Liver (tissue), 9 donors: ENCODE measurements around the gene GDF11. TPM values are rescaled to one million over a fixed set of nuclear protein-coding genes. Genes with fewer than 3 reads are reported as not detected.

Experiments used
- DNase-seq: peaks from one replicate; pipeline ENCODE4 v3.0.0-alpha.2; 2017; ENCODE audit warnings: low spot score
- H3K27ac ChIP-seq, 2 donors: one replicate each; pipeline ENCODE4 v1.7.0; 2013; ENCODE audit warnings: inconsistent platforms in 2 of 2, low read length in 2 of 2, control low read depth in 1 of 2, low read depth in 1 of 2, mild to moderate bottlenecking in 1 of 2
- H3K27me3 ChIP-seq, 4 donors: one replicate each; pipeline versions ENCODE4 v1.6.1 to v1.7.0; 2013; ENCODE audit warnings: low read length in 3 of 4, inconsistent platforms in 1 of 4, mild to moderate bottlenecking in 1 of 4, moderate library complexity in 1 of 4; ENCODE audit not compliant: control insufficient read depth in 4 of 4, insufficient read depth in 4 of 4
- H3K36me3 ChIP-seq, 4 donors: one replicate each; pipeline versions ENCODE4 v1.6.1 to v1.7.0; 2013; ENCODE audit warnings: low read length in 3 of 4, mild to moderate bottlenecking in 3 of 4, low read depth in 1 of 4, moderate library complexity in 1 of 4; ENCODE audit not compliant: control insufficient read depth in 4 of 4, insufficient read depth in 3 of 4
- H3K4me1 ChIP-seq, 4 donors: one replicate each; pipeline versions ENCODE4 v1.6.1 to v1.7.0; 2013; ENCODE audit warnings: low read length in 3 of 4, mild to moderate bottlenecking in 3 of 4, moderate library complexity in 1 of 4; ENCODE audit not compliant: control insufficient read depth in 4 of 4, insufficient read depth in 4 of 4
- H3K4me3 ChIP-seq, 3 donors: one replicate each; pipeline versions ENCODE4 v1.6.1 to v1.7.0; 2013; ENCODE audit warnings: low read length in 3 of 3, control low read depth in 1 of 3, low read depth in 1 of 3, mild to moderate bottlenecking in 1 of 3
- H3K9ac ChIP-seq, 2 donors: one replicate each; pipeline ENCODE4 v1.7.0; 2013; ENCODE audit warnings: low read length in 2 of 2, mild to moderate bottlenecking in 2 of 2, moderate library complexity in 2 of 2, control low read depth in 1 of 2, low read depth in 1 of 2
- H3K9me3 ChIP-seq, 4 donors: one replicate each; pipeline versions ENCODE4 v1.6.1 to v1.7.0; 2013; ENCODE audit warnings: low read length in 3 of 4; ENCODE audit not compliant: control insufficient read depth in 4 of 4
- EGR1 ChIP-seq, 2 donors: IDR thresholded peaks; 2 replicates each; pipeline ENCODE4 v1.6.1; 2016 to 2018; ENCODE audit warnings: antibody characterized with exemption in 2 of 2, low read depth in 2 of 2
- FOXA1 ChIP-seq: IDR thresholded peaks from 2 replicates; pipeline ENCODE4 v1.6.1; 2016; ENCODE audit warnings: antibody characterized with exemption
- FOXA2 ChIP-seq: IDR thresholded peaks from 2 replicates; pipeline ENCODE4 v1.6.1; 2016; ENCODE audit warnings: antibody characterized with exemption
- GABPA ChIP-seq, 2 donors: IDR thresholded peaks in 1 of 2; conservative IDR thresholded peaks in 1 of 2; 2 replicates each; pipeline ENCODE4 v1.6.1; 2016; ENCODE audit warnings: antibody characterized with exemption in 2 of 2, mild to moderate bottlenecking in 1 of 2, moderate library complexity in 1 of 2
- HNF4A ChIP-seq, 2 donors: conservative IDR thresholded peaks; 2 replicates each; pipeline ENCODE4 v1.6.1; 2016; ENCODE audit warnings: antibody characterized with exemption in 2 of 2, mild to moderate bottlenecking in 2 of 2
- HNF4G ChIP-seq: IDR thresholded peaks from 2 replicates; pipeline ENCODE4 v1.6.1; 2016; ENCODE audit warnings: antibody characterized with exemption
- JUND ChIP-seq, 2 donors: IDR thresholded peaks; 2 replicates each; pipeline ENCODE4 v1.6.1; 2016; ENCODE audit warnings: antibody characterized with exemption in 2 of 2
- NR2F2 ChIP-seq: IDR thresholded peaks from 2 replicates; pipeline ENCODE4 v1.6.1; 2016; ENCODE audit warnings: antibody characterized with exemption
- RAD21 ChIP-seq, 2 donors: IDR thresholded peaks; 2 replicates each; pipeline ENCODE4 v1.6.1; 2016; ENCODE audit warnings: antibody characterized with exemption in 2 of 2, mild to moderate bottlenecking in 2 of 2
- RXRA ChIP-seq, 2 donors: IDR thresholded peaks; 2 replicates each; pipeline ENCODE4 v1.6.1; 2017 to 2018; ENCODE audit warnings: antibody characterized with exemption in 2 of 2, mild to moderate bottlenecking in 1 of 2
- SP1 ChIP-seq: IDR thresholded peaks from 2 replicates; pipeline ENCODE4 v1.6.1; 2018; ENCODE audit warnings: antibody characterized with exemption, mild to moderate bottlenecking
- TAF1 ChIP-seq: conservative IDR thresholded peaks from 2 replicates; pipeline ENCODE4 v1.6.1; 2016; ENCODE audit warnings: antibody characterized with exemption, mild to moderate bottlenecking
- YY1 ChIP-seq: IDR thresholded peaks from 2 replicates; pipeline ENCODE4 v1.6.1; 2016; ENCODE audit warnings: antibody characterized with exemption, mild to moderate bottlenecking
- WGBS: extraction: QIAGEN DNeasy Blood & Tissue Kit; methylation state at CpG from one replicate; pipeline ENCODE4 v1.1.7; 2013; 5-methylcytosine and 5-hydroxymethylcytosine counted together
- polyA plus RNA-seq, 2 donors: library from polyadenylated mRNA; stranded (reverse) in 1 of 2; unstranded in 1 of 2; fragments of 200-250 nt in 1 of 2; fragments of >200 nt in 1 of 2; fragmentation: Nextera tagmentation in 1 of 2; extraction: Ambion mirVana in 1 of 2; gene quantifications; one replicate each; pipeline versions ENCODE4 v1.2.1 to v1.2.3, GENCODE V29; 2013 to 2015
- total RNA-seq, 2 donors: library from RNA; depleted of rRNA; stranded (reverse); fragments of >200 nt; gene quantifications; one replicate each; pipeline ENCODE4 v1.2.3, GENCODE V29; 2014
- TF ChIP-seq, protein P1 (sequence below): IDR thresholded peaks from 2 replicates; pipeline ENCODE4 v1.6.1; 2016; ENCODE audit warnings: antibody characterized with exemption
- TF ChIP-seq, protein P2 (sequence below): IDR thresholded peaks from 2 replicates; pipeline ENCODE4 v1.6.1; 2016; ENCODE audit warnings: antibody characterized with exemption
- TF ChIP-seq, protein P3 (sequence below): IDR thresholded peaks from 2 replicates; pipeline ENCODE4 v1.6.1; 2016; ENCODE audit warnings: antibody characterized with exemption, mild to moderate bottlenecking
- TF ChIP-seq, protein P4 (sequence below): fragments of 150-350 bp; IDR thresholded peaks from 2 replicates; pipeline ENCODE4 v1.5.1; 2017; ENCODE audit warnings: improper control_type of control experiment, low read depth, low read length; ENCODE audit not compliant: missing input control
- TF ChIP-seq, protein P5 (sequence below): IDR thresholded peaks from 2 replicates; pipeline ENCODE4 v1.6.1; 2016; ENCODE audit warnings: antibody characterized with exemption
- donor health status: healthy.
- donor health status: healthy.
- donor health status: healthy.
- donor health status: healthy.
- donor health status: healthy.

Gene GDF11
- total and polyA plus RNA-seq, 4 donors: 0.40 to 5.0 (median 0.70) TPM

GRCh38 chr12:55788546-55788945 is 45.6 kb downstream of the GDF11 start:
- no peak overlapping the region for H3K27ac ChIP-seq
- WGBS: 96% methylated on average over 7 of the region's 7 CpGs
- no peaks in the 10 kb centered on the region for H3K9me3 ChIP-seq
- H3K4me1 ChIP-seq: no peaks in the 10 kb centered on the region
- H3K4me3 ChIP-seq: no peak overlapping the region
- no peak for DNase-seq
- TF ChIP-seq JUND (IDR thresholded peaks at IDR 0.05) (no peak), FOXA2 (no peak), FOXA1 (no peak), SP1 (no peak), HNF4G (no peak), NR2F2 (no peak), HNF4A (conservative IDR thresholded peaks at IDR 0.05) (no peak), RXRA (IDR thresholded peaks at IDR 0.05) (no peak), TAF1 (no peak)
- TF ChIP-seq, protein P1, sequence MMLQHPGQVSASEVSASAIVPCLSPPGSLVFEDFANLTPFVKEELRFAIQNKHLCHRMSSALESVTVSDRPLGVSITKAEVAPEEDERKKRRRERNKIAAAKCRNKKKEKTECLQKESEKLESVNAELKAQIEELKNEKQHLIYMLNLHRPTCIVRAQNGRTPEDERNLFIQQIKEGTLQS: no peak
- no peaks in the 10 kb centered on the region for H3K27me3 ChIP-seq
- no peak overlapping the region for H3K9ac ChIP-seq
- H3K36me3 ChIP-seq: peaks cover 10 to 63% (median 41%) of the 10 kb centered on the region in 4 donors

DNA sequence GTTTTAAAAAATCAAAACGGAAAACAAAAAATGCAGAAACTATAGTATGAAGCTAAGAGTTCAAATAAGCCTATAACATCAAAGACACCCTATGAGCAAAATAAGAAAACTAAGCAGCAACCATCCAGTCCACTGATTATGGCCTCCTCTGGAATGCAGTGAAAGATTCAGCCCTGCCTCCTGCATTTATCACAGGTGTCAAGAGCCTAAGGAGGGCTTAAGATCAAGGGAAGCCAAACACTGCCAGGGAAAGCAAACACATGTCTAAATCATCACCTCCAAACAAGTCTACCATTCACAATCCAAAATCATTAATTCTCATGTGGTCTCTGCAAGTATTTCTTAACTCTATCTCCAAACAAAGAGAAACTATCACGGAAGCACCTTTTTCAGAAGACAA is 46.2 kb downstream of the GDF11 start:
- Histone ChIP-seq H3K36me3 (peaks cover 8 to 63% (median 44%) of the 10 kb centered on the region in 4 donors), H3K27ac (no peak overlapping the region), H3K9ac (no peak overlapping the region), H3K9me3 (no peaks in the 10 kb centered on the region), H3K4me1 (no peaks in the 10 kb centered on the region), H3K27me3 (no peaks in the 10 kb centered on the region), H3K4me3 (no peak overlapping the region)
- TF ChIP-seq RXRA (IDR thresholded peaks at IDR 0.05) (no peak), EGR1 (IDR thresholded peaks at IDR 0.05; ENCODE audit: low read depth in 2 of 2) (no peak), TAF1 (no peak), HNF4A (conservative IDR thresholded peaks at IDR 0.05) (no peak), FOXA1 (no peak), HNF4G (no peak), FOXA2 (no peak), GABPA (IDR thresholded peaks at IDR 0.05 in 1 of 2, conservative IDR thresholded peaks at IDR 0.05 in 1 of 2) (no peak), YY1 (no peak), SP1 (no peak), RAD21 (IDR thresholded peaks at IDR 0.05) (no peak), NR2F2 (no peak)
- TF ChIP-seq, protein P2, sequence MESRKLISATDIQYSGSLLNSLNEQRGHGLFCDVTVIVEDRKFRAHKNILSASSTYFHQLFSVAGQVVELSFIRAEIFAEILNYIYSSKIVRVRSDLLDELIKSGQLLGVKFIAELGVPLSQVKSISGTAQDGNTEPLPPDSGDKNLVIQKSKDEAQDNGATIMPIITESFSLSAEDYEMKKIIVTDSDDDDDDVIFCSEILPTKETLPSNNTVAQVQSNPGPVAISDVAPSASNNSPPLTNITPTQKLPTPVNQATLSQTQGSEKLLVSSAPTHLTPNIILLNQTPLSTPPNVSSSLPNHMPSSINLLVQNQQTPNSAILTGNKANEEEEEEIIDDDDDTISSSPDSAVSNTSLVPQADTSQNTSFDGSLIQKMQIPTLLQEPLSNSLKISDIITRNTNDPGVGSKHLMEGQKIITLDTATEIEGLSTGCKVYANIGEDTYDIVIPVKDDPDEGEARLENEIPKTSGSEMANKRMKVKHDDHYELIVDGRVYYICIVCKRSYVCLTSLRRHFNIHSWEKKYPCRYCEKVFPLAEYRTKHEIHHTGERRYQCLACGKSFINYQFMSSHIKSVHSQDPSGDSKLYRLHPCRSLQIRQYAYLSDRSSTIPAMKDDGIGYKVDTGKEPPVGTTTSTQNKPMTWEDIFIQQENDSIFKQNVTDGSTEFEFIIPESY: no peak
- TF ChIP-seq, protein P3, sequence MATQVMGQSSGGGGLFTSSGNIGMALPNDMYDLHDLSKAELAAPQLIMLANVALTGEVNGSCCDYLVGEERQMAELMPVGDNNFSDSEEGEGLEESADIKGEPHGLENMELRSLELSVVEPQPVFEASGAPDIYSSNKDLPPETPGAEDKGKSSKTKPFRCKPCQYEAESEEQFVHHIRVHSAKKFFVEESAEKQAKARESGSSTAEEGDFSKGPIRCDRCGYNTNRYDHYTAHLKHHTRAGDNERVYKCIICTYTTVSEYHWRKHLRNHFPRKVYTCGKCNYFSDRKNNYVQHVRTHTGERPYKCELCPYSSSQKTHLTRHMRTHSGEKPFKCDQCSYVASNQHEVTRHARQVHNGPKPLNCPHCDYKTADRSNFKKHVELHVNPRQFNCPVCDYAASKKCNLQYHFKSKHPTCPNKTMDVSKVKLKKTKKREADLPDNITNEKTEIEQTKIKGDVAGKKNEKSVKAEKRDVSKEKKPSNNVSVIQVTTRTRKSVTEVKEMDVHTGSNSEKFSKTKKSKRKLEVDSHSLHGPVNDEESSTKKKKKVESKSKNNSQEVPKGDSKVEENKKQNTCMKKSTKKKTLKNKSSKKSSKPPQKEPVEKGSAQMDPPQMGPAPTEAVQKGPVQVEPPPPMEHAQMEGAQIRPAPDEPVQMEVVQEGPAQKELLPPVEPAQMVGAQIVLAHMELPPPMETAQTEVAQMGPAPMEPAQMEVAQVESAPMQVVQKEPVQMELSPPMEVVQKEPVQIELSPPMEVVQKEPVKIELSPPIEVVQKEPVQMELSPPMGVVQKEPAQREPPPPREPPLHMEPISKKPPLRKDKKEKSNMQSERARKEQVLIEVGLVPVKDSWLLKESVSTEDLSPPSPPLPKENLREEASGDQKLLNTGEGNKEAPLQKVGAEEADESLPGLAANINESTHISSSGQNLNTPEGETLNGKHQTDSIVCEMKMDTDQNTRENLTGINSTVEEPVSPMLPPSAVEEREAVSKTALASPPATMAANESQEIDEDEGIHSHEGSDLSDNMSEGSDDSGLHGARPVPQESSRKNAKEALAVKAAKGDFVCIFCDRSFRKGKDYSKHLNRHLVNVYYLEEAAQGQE: no peak
- TF ChIP-seq, protein P4, sequence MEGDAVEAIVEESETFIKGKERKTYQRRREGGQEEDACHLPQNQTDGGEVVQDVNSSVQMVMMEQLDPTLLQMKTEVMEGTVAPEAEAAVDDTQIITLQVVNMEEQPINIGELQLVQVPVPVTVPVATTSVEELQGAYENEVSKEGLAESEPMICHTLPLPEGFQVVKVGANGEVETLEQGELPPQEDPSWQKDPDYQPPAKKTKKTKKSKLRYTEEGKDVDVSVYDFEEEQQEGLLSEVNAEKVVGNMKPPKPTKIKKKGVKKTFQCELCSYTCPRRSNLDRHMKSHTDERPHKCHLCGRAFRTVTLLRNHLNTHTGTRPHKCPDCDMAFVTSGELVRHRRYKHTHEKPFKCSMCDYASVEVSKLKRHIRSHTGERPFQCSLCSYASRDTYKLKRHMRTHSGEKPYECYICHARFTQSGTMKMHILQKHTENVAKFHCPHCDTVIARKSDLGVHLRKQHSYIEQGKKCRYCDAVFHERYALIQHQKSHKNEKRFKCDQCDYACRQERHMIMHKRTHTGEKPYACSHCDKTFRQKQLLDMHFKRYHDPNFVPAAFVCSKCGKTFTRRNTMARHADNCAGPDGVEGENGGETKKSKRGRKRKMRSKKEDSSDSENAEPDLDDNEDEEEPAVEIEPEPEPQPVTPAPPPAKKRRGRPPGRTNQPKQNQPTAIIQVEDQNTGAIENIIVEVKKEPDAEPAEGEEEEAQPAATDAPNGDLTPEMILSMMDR: no peak
- TF ChIP-seq, protein P1: no peak
- TF ChIP-seq, protein P5, sequence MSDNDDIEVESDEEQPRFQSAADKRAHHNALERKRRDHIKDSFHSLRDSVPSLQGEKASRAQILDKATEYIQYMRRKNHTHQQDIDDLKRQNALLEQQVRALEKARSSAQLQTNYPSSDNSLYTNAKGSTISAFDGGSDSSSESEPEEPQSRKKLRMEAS: no peak
- DNase-seq: no peak
- WGBS: 98% methylated on average over 2 of the region's 2 CpGs
